ENCODE results near the gene DDX11. TPM values are rescaled to one million over a fixed set of nuclear protein-coding genes. Genes with fewer than 3 reads are reported as not detected.
"Not testable (repeated sequence)": the region's sequence is repeated elsewhere in the genome, so short reads cannot be mapped to it uniquely, and the experiment has no call there.

DDX11 gene
- total RNA-seq, 1 experiment from 2014 or later = 36.8 TPM

- not testable (repeated sequence) for DNase-seq (ENCODE audit: low read depth)
These were observed 25.8 kb downstream of the DDX11 start for GRCh38 chr12:31099434-31099833.

GRCh38 chr12:31100503-31101208, 27.0 kb downstream of the DDX11 start:
- not testable (repeated sequence) for DNase-seq (ENCODE audit: low read depth)

- not testable (repeated sequence) for DNase-seq (ENCODE audit: low read depth)
These were observed 28.5 kb downstream of the DDX11 start for GRCh38 chr12:31102125-31102524.

GRCh38 chr12:31102596-31102995, 28.9 kb downstream of the DDX11 start:
- DNase-seq (ENCODE audit: low read depth) = not testable (repeated sequence)

GRCh38 chr12:31103561-31103975, 29.9 kb downstream of the DDX11 start:
- DNase-seq (ENCODE audit: low read depth) = peak; percentile 81

- not testable (repeated sequence) for DNase-seq (ENCODE audit: low read depth)
These were observed 30.6 kb downstream of the DDX11 start for GRCh38 chr12:31104220-31104619.

- not testable (repeated sequence) for DNase-seq (ENCODE audit: low read depth)
These were observed 31.1 kb downstream of the DDX11 start for GRCh38 chr12:31104773-31105172.

GRCh38 chr12:31105668-31106067, 32.0 kb downstream of the DDX11 start:
- DNase-seq (ENCODE audit: low read depth) = no peak

GRCh38 chr12:31106101-31106803, 32.6 kb downstream of the DDX11 start:
- DNase-seq (ENCODE audit: low read depth) = no peak

- DNase-seq (ENCODE audit: low read depth) = not testable (repeated sequence)
These were observed 36.1 kb downstream of the DDX11 start for GRCh38 chr12:31109773-31110172.

GRCh38 chr12:31110263-31110662, 36.6 kb downstream of the DDX11 start:
- not testable (repeated sequence) for DNase-seq (ENCODE audit: low read depth)

GRCh38 chr12:31115092-31115601, 41.5 kb downstream of the DDX11 start:
- not testable (repeated sequence) for DNase-seq (ENCODE audit: low read depth)

GRCh38 chr12:31116846-31117202, 43.2 kb downstream of the DDX11 start:
- DNase-seq (ENCODE audit: low read depth) = not testable (repeated sequence)

- peak; percentile 67 for DNase-seq (ENCODE audit: low read depth)
These were observed 43.7 kb downstream of the DDX11 start for GRCh38 chr12:31117203-31118011.

GRCh38 chr12:31118347-31119191, 44.9 kb downstream of the DDX11 start:
- DNase-seq (ENCODE audit: low read depth) = peak; percentile 85

GRCh38 chr12:31119192-31119802, 45.6 kb downstream of the DDX11 start:
- DNase-seq (ENCODE audit: low read depth) = no peak

- DNase-seq (ENCODE audit: low read depth) = no peak
These were observed 46.1 kb downstream of the DDX11 start for GRCh38 chr12:31119803-31120211.

GRCh38 chr12:31120392-31121008, 46.8 kb downstream of the DDX11 start:
- DNase-seq (ENCODE audit: low read depth) = no peak

- DNase-seq (ENCODE audit: low read depth) = not testable (repeated sequence)
These were observed 47.5 kb downstream of the DDX11 start for GRCh38 chr12:31121022-31121728.

- no peak for DNase-seq (ENCODE audit: low read depth)
These were observed 48.8 kb downstream of the DDX11 start for GRCh38 chr12:31122481-31122880.

Data from Daoy (cell line).